SK-N-SH (cell line): Measurements from ENCODE around the gene PMM2. TPM values are rescaled to one million over a fixed set of nuclear protein-coding genes. Genes with fewer than 3 reads are reported as not detected.
A peak's percentile ranks its signal among the peaks of the same experiment; 100 is the strongest.

Experiments
- CTCF ChIA-PET: fragments of 300-600, 350-600 bp; formaldehyde crosslinking; extraction: SDS; loops from one replicate; lab custom pipeline; 2021; lab: Yijun Ruan, JAX
- POLR2A ChIA-PET: fragments of 350-600 bp; sonication (Branson Sonifier 250); formaldehyde crosslinking; extraction: SDS; loops from one replicate; lab custom pipeline; 2020; ENCODE audit warnings: antibody characterized with exemption, inconsistent platforms; lab: Yijun Ruan, JAX
- DNase-seq: peaks from one replicate; pipeline ENCODE4 v3.0.0; 2012
- H2AFZ ChIP-seq: fragments of 200-600 bp; sonication (generic); 2 replicates; pipeline ENCODE4 v1.8.1; 2016; ENCODE audit warnings: antibody characterized with exemption, mild to moderate bottlenecking, low read depth
- H3F3A ChIP-seq: fragments of 200-600 bp; sonication (generic); replicated peaks from 2 replicates; pipeline ENCODE3; 2016; ENCODE audit warnings: antibody characterized with exemption, mild to moderate bottlenecking; ENCODE audit not compliant: insufficient read depth
- H3K27ac ChIP-seq, 2 experiments: fragments of 200-500 bp in 1 of 2; fragments of 200-600 bp in 1 of 2; sonication (Bioruptor generic) in 1 of 2; sonication (generic), shearing (Covaris generic) in 1 of 2; 2 replicates each; pipeline versions ENCODE4 v1.5.1 to v1.6.1; 2014 to 2016; ENCODE audit warnings: low read depth in 2 of 2, inconsistent platforms in 1 of 2, low read length in 1 of 2, mild to moderate bottlenecking in 1 of 2, mixed read lengths in 1 of 2
- H3K27me3 ChIP-seq: fragments of 200-600 bp; sonication (generic), shearing (Covaris generic); 2 replicates; pipeline ENCODE4 v1.6.1; 2016; ENCODE audit warnings: mixed run types; ENCODE audit not compliant: insufficient read depth
- H3K36me3 ChIP-seq, 2 experiments: fragments of 200-500 bp in 1 of 2; fragments of 200-600 bp in 1 of 2; sonication (Bioruptor generic) in 1 of 2; sonication (generic) in 1 of 2; replicated peaks in 1 of 2; 2 replicates each; pipeline versions ENCODE3 to v1.5.1; 2014 to 2016; ENCODE audit warnings: low read length in 1 of 2, mild to moderate bottlenecking in 1 of 2; ENCODE audit not compliant: insufficient read depth in 2 of 2, control insufficient read depth in 1 of 2
- H3K4me1 ChIP-seq, 2 experiments: fragments of 200-500 bp in 1 of 2; fragments of 200-600 bp in 1 of 2; sonication (Bioruptor generic) in 1 of 2; sonication (generic), shearing (Covaris generic) in 1 of 2; 2 replicates each; pipeline versions ENCODE4 v1.5.1 to v1.6.1; 2014 to 2016; ENCODE audit warnings: low read depth in 1 of 2, low read length in 1 of 2, mixed run types in 1 of 2; ENCODE audit not compliant: insufficient read depth in 2 of 2, control insufficient read depth in 1 of 2
- H3K4me2 ChIP-seq: fragments of 200-600 bp; sonication (generic), shearing (Covaris generic); 2 replicates; pipeline ENCODE4 v1.6.1; 2017; ENCODE audit warnings: mixed run types
- H3K4me3 ChIP-seq, 2 experiments: fragments of 200-500 bp in 1 of 2; fragments of 200-600 bp in 1 of 2; sonication (Bioruptor generic) in 1 of 2; sonication (generic), shearing (Covaris generic) in 1 of 2; 2 replicates each; pipeline versions ENCODE4 v1.5.1 to v1.8.1; 2014 to 2016; ENCODE audit warnings: low read depth in 2 of 2, inconsistent platforms in 1 of 2, low read length in 1 of 2, mild to moderate bottlenecking in 1 of 2, mixed read lengths in 1 of 2, moderate library complexity in 1 of 2
- H3K79me2 ChIP-seq: fragments of 200-600 bp; sonication (generic); 2 replicates; pipeline ENCODE4 v1.8.1; 2017; ENCODE audit warnings: mild to moderate bottlenecking; ENCODE audit not compliant: insufficient read depth
- H3K9ac ChIP-seq: fragments of 200-600 bp; sonication (generic); 2 replicates; pipeline ENCODE4 v1.6.1; 2017; ENCODE audit warnings: mixed run types
- H3K9me2 ChIP-seq: fragments of 200-600 bp; sonication (generic); 2 replicates; pipeline ENCODE4 v1.6.1; 2017; ENCODE audit warnings: mixed run types
- H3K9me3 ChIP-seq: fragments of 200-600 bp; sonication (generic); 2 replicates; pipeline ENCODE4 v1.6.1; 2017; ENCODE audit warnings: mixed run types, mild to moderate bottlenecking, moderate library complexity
- H4K20me1 ChIP-seq: fragments of 200-600 bp; sonication (generic); 2 replicates; pipeline ENCODE4 v1.6.1; 2017; ENCODE audit warnings: mild to moderate bottlenecking, mixed run types; ENCODE audit not compliant: insufficient read depth
- CHD2 ChIP-seq: fragments of 150-350 bp; IDR thresholded peaks from 2 replicates; pipeline ENCODE4 v1.6.1; 2018; ENCODE audit warnings: low read length; ENCODE audit not compliant: partially characterized antibody
- ELF1 ChIP-seq: IDR thresholded peaks from 2 replicates; pipeline ENCODE4 v1.4.0; 2012
- FOSL2 ChIP-seq: IDR thresholded peaks from 2 replicates; pipeline ENCODE4 v1.4.0; 2012; ENCODE audit warnings: low read depth, mild to moderate bottlenecking, moderate library complexity, borderline replicate concordance
- FOXM1 ChIP-seq: IDR thresholded peaks from 2 replicates; pipeline ENCODE4 v1.4.0; 2012; ENCODE audit warnings: low read depth, mild to moderate bottlenecking
- NFIC ChIP-seq: IDR thresholded peaks from 2 replicates; pipeline ENCODE4 v1.4.0; 2012; ENCODE audit warnings: borderline replicate concordance
- NRF1 ChIP-seq: IDR thresholded peaks from 2 replicates; pipeline ENCODE4 v1.6.1; 2012; ENCODE audit warnings: low read depth, mild to moderate bottlenecking, low read length
- PBX3 ChIP-seq: IDR thresholded peaks from 2 replicates; pipeline ENCODE4; 2012
- POLR2AphosphoS5 ChIP-seq: IDR thresholded peaks from 2 replicates; pipeline ENCODE4 v1.6.1; 2012; ENCODE audit warnings: low read depth, low read length
- RAD21 ChIP-seq: IDR thresholded peaks from 2 replicates; pipeline ENCODE4 v1.6.1; 2012; ENCODE audit warnings: mild to moderate bottlenecking, low read length
- RCOR1 ChIP-seq: fragments of 150-350 bp; IDR thresholded peaks from 2 replicates; pipeline ENCODE4 v1.6.1; 2017; ENCODE audit warnings: antibody characterized with exemption, low read length
- REST ChIP-seq: IDR thresholded peaks from 2 replicates; pipeline ENCODE4 v1.6.1; 2012; ENCODE audit warnings: mild to moderate bottlenecking, low read depth, low read length, moderate library complexity
- RFX5 ChIP-seq: IDR thresholded peaks from 2 replicates; pipeline ENCODE4 v1.6.1; 2012; ENCODE audit warnings: mild to moderate bottlenecking, improper control_type of control experiment, low read length
- RXRA ChIP-seq: IDR thresholded peaks from 2 replicates; pipeline ENCODE4 v1.4.0; 2012; ENCODE audit warnings: low read depth, mild to moderate bottlenecking, borderline replicate concordance
- SIN3A ChIP-seq: IDR thresholded peaks from 2 replicates; pipeline ENCODE4 v1.6.1; 2012; ENCODE audit warnings: low read depth, mild to moderate bottlenecking, low read length, moderate library complexity, borderline replicate concordance
- SMC3 ChIP-seq: IDR thresholded peaks from 2 replicates; pipeline ENCODE4 v1.6.1; 2012; ENCODE audit warnings: low read depth, low read length, improper control_type of control experiment
- TAF1 ChIP-seq: IDR thresholded peaks from 2 replicates; pipeline ENCODE4 v1.6.1; 2012; ENCODE audit warnings: low read depth, mild to moderate bottlenecking, low read length, moderate library complexity, borderline replicate concordance
- TCF12 ChIP-seq: IDR thresholded peaks from 2 replicates; pipeline ENCODE4 v1.4.0; 2012
- USF1 ChIP-seq: IDR thresholded peaks from 2 replicates; pipeline ENCODE4 v1.4.0; 2012; ENCODE audit warnings: low read depth, borderline replicate concordance
- YY1 ChIP-seq: IDR thresholded peaks from 2 replicates; pipeline ENCODE4 v1.4.0; 2012; ENCODE audit warnings: low read depth, mild to moderate bottlenecking
- WGBS: methylation state at CpG from one replicate; pipeline ENCODE4 v1.1.6; 2017; ENCODE audit warnings: low lambda C conversion rate; 5-methylcytosine and 5-hydroxymethylcytosine counted together
- polyA plus RNA-seq, 3 experiments: library from polyadenylated mRNA; depleted of rRNA; stranded (reverse); fragments of >200 nt; gene quantifications; 2 replicates each; pipeline ENCODE4 v1.2.3, GENCODE V29; 2012
- TF ChIP-seq, protein P1 (sequence below): IDR thresholded peaks from 2 replicates; pipeline ENCODE4 v1.4.0; 2012; ENCODE audit warnings: low read depth, borderline replicate concordance
- TF ChIP-seq, protein P2 (sequence below): fragments of 150-350 bp; IDR thresholded peaks from 2 replicates; pipeline ENCODE4 v1.6.1; 2016; ENCODE audit warnings: mild to moderate bottlenecking, low read depth, low read length
- TF ChIP-seq, protein P3 (sequence below): fragments of 150-350 bp; IDR thresholded peaks from 2 replicates; pipeline ENCODE4 v1.6.1; 2017; ENCODE audit warnings: antibody characterized with exemption, low read length, low read depth, borderline replicate concordance
- TF ChIP-seq, protein P4 (sequence below): IDR thresholded peaks from 2 replicates; pipeline ENCODE4 v1.4.0; 2012; ENCODE audit warnings: low read depth

PMM2 gene
- polyA plus RNA-seq, 1 of the 3 experiments (the other 2 are of a cell fraction), result 24.3 TPM

GRCh38 chr16:8826278-8826879 lies 28.7 kb downstream of the PMM2 start:
- no peaks in the 10 kb centered on the region for H3K9me3 ChIP-seq
- H3K4me1 ChIP-seq, result peaks cover 0 to 21% of the 10 kb centered on the region in 2 experiments; a peak in 3 of 4 replicates
- H3K9me2 ChIP-seq, result no peaks in the 10 kb centered on the region
- no peak overlapping the region for H2AFZ ChIP-seq
- no peak overlapping the region for H3K4me3 ChIP-seq
- peaks cover 61 to 65% of the 10 kb centered on the region in 2 experiments for H3K36me3 ChIP-seq
- H3F3A ChIP-seq, result peaks cover 26% of the 10 kb centered on the region
- 50% methylated on average over 3 of the region's 3 CpGs for WGBS
- H3K4me2 ChIP-seq, result no peak overlapping the region
- peaks cover 40% of the 10 kb centered on the region for H3K79me2 ChIP-seq
- peak overlapping the region; percentile 45 to 97 for H3K27ac ChIP-seq
- POLR2A ChIA-PET, result interaction anchor here (1.0 kb wide), 1 partner anchor 42 kb away, joined by 3 read pairs; the partner anchor contains the start of gene CARHSP1
- H4K20me1 ChIP-seq, result peaks cover 17% of the 10 kb centered on the region; the same call in 1 of the 2 replicates
- no peak overlapping the region for H3K9ac ChIP-seq
- no peaks in the 10 kb centered on the region for H3K27me3 ChIP-seq
- CTCF ChIA-PET, result interaction anchor here (0.6 to 2.1 kb wide), 4 partner anchors 54 to 254 kb away, joined by 3 to 4 read pairs (median 4); no protein-coding TSS in a partner anchor
- peak; percentile 69 for DNase-seq
- TF ChIP-seq NFIC (no peak), RXRA (no peak), RFX5 (no peak), USF1 (no peak), REST (no peak), FOSL2 (no peak), RAD21 (no peak; the same call in 1 of the 2 replicates), FOXM1 (no peak), TCF12 (peak; percentile 62), ELF1 (no peak), PBX3 (no peak), TAF1 (no peak), RCOR1 (peak; percentile 90), YY1 (no peak), POLR2AphosphoS5 (peak; percentile 15; the same call in 1 of the 2 replicates), SMC3 (no peak), SIN3A (no peak), NRF1 (no peak), CHD2 (peak; percentile 87)
- TF ChIP-seq, protein P1, sequence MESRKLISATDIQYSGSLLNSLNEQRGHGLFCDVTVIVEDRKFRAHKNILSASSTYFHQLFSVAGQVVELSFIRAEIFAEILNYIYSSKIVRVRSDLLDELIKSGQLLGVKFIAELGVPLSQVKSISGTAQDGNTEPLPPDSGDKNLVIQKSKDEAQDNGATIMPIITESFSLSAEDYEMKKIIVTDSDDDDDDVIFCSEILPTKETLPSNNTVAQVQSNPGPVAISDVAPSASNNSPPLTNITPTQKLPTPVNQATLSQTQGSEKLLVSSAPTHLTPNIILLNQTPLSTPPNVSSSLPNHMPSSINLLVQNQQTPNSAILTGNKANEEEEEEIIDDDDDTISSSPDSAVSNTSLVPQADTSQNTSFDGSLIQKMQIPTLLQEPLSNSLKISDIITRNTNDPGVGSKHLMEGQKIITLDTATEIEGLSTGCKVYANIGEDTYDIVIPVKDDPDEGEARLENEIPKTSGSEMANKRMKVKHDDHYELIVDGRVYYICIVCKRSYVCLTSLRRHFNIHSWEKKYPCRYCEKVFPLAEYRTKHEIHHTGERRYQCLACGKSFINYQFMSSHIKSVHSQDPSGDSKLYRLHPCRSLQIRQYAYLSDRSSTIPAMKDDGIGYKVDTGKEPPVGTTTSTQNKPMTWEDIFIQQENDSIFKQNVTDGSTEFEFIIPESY, result no peak
- TF ChIP-seq, protein P2, sequence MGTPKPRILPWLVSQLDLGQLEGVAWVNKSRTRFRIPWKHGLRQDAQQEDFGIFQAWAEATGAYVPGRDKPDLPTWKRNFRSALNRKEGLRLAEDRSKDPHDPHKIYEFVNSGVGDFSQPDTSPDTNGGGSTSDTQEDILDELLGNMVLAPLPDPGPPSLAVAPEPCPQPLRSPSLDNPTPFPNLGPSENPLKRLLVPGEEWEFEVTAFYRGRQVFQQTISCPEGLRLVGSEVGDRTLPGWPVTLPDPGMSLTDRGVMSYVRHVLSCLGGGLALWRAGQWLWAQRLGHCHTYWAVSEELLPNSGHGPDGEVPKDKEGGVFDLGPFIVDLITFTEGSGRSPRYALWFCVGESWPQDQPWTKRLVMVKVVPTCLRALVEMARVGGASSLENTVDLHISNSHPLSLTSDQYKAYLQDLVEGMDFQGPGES, result no peak
- TF ChIP-seq, protein P3, sequence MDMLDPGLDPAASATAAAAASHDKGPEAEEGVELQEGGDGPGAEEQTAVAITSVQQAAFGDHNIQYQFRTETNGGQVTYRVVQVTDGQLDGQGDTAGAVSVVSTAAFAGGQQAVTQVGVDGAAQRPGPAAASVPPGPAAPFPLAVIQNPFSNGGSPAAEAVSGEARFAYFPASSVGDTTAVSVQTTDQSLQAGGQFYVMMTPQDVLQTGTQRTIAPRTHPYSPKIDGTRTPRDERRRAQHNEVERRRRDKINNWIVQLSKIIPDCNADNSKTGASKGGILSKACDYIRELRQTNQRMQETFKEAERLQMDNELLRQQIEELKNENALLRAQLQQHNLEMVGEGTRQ, result no peak
- TF ChIP-seq, protein P4, sequence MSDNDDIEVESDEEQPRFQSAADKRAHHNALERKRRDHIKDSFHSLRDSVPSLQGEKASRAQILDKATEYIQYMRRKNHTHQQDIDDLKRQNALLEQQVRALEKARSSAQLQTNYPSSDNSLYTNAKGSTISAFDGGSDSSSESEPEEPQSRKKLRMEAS, result no peak
